GM12865 (cell line): ENCODE results near the gene WLS.

Experiments
- DNase-seq: peaks from one replicate; pipeline ENCODE4 v3.0.0; 2010; ENCODE audit warnings: low read depth
- H3K4me3 ChIP-seq: 2 replicates; pipeline ENCODE4 v1.5.1; 2011; ENCODE audit warnings: mild to moderate bottlenecking, low read depth, low read length, control low read depth
- TF ChIP-seq, protein P1 (sequence below): IDR thresholded peaks from 2 replicates; pipeline ENCODE4 v1.5.1; 2011; ENCODE audit warnings: low read length, control low read depth, low read depth, inconsistent platforms; ENCODE audit not compliant: insufficient read depth; ENCODE audit errors: missing control alignments

Gene WLS

GRCh38 chr1:68202239-68202832 lies 30.0 kb downstream of the WLS start:
- DNase-seq, result no peak
- no peak overlapping the region for H3K4me3 ChIP-seq

GRCh38 chr1:68201546-68202238 lies 30.6 kb downstream of the WLS start:
- H3K4me3 ChIP-seq, result no peak overlapping the region
- TF ChIP-seq, protein P1, sequence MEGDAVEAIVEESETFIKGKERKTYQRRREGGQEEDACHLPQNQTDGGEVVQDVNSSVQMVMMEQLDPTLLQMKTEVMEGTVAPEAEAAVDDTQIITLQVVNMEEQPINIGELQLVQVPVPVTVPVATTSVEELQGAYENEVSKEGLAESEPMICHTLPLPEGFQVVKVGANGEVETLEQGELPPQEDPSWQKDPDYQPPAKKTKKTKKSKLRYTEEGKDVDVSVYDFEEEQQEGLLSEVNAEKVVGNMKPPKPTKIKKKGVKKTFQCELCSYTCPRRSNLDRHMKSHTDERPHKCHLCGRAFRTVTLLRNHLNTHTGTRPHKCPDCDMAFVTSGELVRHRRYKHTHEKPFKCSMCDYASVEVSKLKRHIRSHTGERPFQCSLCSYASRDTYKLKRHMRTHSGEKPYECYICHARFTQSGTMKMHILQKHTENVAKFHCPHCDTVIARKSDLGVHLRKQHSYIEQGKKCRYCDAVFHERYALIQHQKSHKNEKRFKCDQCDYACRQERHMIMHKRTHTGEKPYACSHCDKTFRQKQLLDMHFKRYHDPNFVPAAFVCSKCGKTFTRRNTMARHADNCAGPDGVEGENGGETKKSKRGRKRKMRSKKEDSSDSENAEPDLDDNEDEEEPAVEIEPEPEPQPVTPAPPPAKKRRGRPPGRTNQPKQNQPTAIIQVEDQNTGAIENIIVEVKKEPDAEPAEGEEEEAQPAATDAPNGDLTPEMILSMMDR, result no peak
- DNase-seq, result no peak

More at GRCh38 chr1:68202239-68202832, 30.0 kb downstream of the WLS start:
- TF ChIP-seq, protein P1, result no peak

GRCh38 chr1:68199603-68200002 lies 32.7 kb downstream of the WLS start:
- TF ChIP-seq, protein P1, result no peak
- no peak overlapping the region for H3K4me3 ChIP-seq
- no peak for DNase-seq

- no peak overlapping the region for H3K4me3 ChIP-seq
- TF ChIP-seq, protein P1, result no peak
- no peak for DNase-seq
These were observed 33.6 kb downstream of the WLS start for GRCh38 chr1:68198752-68199151.

- H3K4me3 ChIP-seq, result no peak overlapping the region
- no peak for DNase-seq
- TF ChIP-seq, protein P1, result no peak
These were observed 34.4 kb downstream of the WLS start for GRCh38 chr1:68197891-68198290.

GRCh38 chr1:68197461-68197860 lies 34.9 kb downstream of the WLS start:
- TF ChIP-seq, protein P1, result no peak
- H3K4me3 ChIP-seq, result no peak overlapping the region
- DNase-seq, result no peak
